Measurements from ENCODE around the gene CCDC85A. TPM values are rescaled to one million over a fixed set of nuclear protein-coding genes. Genes with fewer than 3 reads are reported as not detected.

CCDC85A gene
- total RNA-seq, result 10 to 100 TPM in 2 of 4 donors, 1 to 10 TPM in 2; 9.0 to 28.4 (median 9.8) TPM

GRCh38 chr2:56183643-56184499 is at the start of gene CCDC85A:
TSS of gene CCDC85A (plus strand) at chr2:56183990. CDS start at chr2:56184625, 635 bp downstream.
- no peak for TF ChIP-seq CTCF (IDR thresholded peaks at IDR 0.05; ENCODE audit: low read depth)

GRCh38 chr2:56134861-56135260 is 48.9 kb upstream of the CCDC85A start:
- TF ChIP-seq CTCF (IDR thresholded peaks at IDR 0.05; ENCODE audit: low read depth), result no peak

- no peak for TF ChIP-seq CTCF (IDR thresholded peaks at IDR 0.05; ENCODE audit: low read depth)
Observed at GRCh38 chr2:56147907-56148306, 35.9 kb upstream of the CCDC85A start.

GRCh38 chr2:56148825-56149224 is 35.0 kb upstream of the CCDC85A start:
- no peak for TF ChIP-seq CTCF (IDR thresholded peaks at IDR 0.05; ENCODE audit: low read depth)

- TF ChIP-seq CTCF (IDR thresholded peaks at IDR 0.05; ENCODE audit: low read depth), result no peak
Observed at GRCh38 chr2:56151841-56152240, 31.9 kb upstream of the CCDC85A start.

- no peak for TF ChIP-seq CTCF (IDR thresholded peaks at IDR 0.05; ENCODE audit: low read depth)
Observed at GRCh38 chr2:56155188-56155587, 28.6 kb upstream of the CCDC85A start.

GRCh38 chr2:56167616-56168562 is 15.9 kb upstream of the CCDC85A start:
- no peak for TF ChIP-seq CTCF (IDR thresholded peaks at IDR 0.05; ENCODE audit: low read depth)
